Trophoblast cell (in vitro differentiated cells and primary cell): ENCODE measurements around the gene RNF11.

ENCODE experiments used
- DNase-seq, 2 donors: peaks; one replicate each; pipeline ENCODE4 v3.0.0-alpha.2; 2016
- H2AFZ ChIP-seq: 2 replicates; pipeline ENCODE4 v1.6.1; 2013; ENCODE audit warnings: low read length, moderate library complexity, mild to moderate bottlenecking; ENCODE audit not compliant: insufficient read depth, poor library complexity
- H2AK5ac ChIP-seq: 2 replicates; pipeline ENCODE4 v1.6.1; 2013; ENCODE audit warnings: mild to moderate bottlenecking, low read length
- H2BK120ac ChIP-seq: 2 replicates; pipeline ENCODE4 v1.6.1; 2013; ENCODE audit warnings: low read length, mild to moderate bottlenecking, moderate library complexity; ENCODE audit not compliant: insufficient read depth, poor library complexity
- H2BK12ac ChIP-seq: 2 replicates; pipeline ENCODE4 v1.6.1; 2013; ENCODE audit warnings: mild to moderate bottlenecking, low read length, moderate library complexity
- H2BK5ac ChIP-seq: 2 replicates; pipeline ENCODE4 v1.6.1; 2013; ENCODE audit warnings: low read length, low read depth, moderate library complexity, mild to moderate bottlenecking; ENCODE audit not compliant: poor library complexity
- H3K14ac ChIP-seq: 2 replicates; pipeline ENCODE4 v1.6.1; 2013; ENCODE audit warnings: mild to moderate bottlenecking, low read length
- H3K18ac ChIP-seq: 2 replicates; pipeline ENCODE4 v1.6.1; 2013; ENCODE audit warnings: mild to moderate bottlenecking, low read length
- H3K23ac ChIP-seq: 2 replicates; pipeline ENCODE4 v1.6.1; 2013; ENCODE audit warnings: low read length
- H3K27ac ChIP-seq: 2 replicates; pipeline ENCODE4 v1.5.1; 2013; ENCODE audit warnings: low read depth, mild to moderate bottlenecking, inconsistent platforms, low read length, moderate library complexity
- H3K27me3 ChIP-seq: 2 replicates; pipeline ENCODE4 v1.6.1; 2013; ENCODE audit warnings: inconsistent platforms, mild to moderate bottlenecking, low read length, moderate library complexity; ENCODE audit not compliant: insufficient read depth
- H3K36me3 ChIP-seq, 2 experiments: 1 replicate in 1 of 2; 2 replicates in 1 of 2; pipeline ENCODE4 v1.6.1; 2013; ENCODE audit warnings: low read length in 2 of 2, mild to moderate bottlenecking in 2 of 2, moderate library complexity in 1 of 2; ENCODE audit not compliant: insufficient read depth in 2 of 2, control insufficient read depth in 1 of 2
- H3K4ac ChIP-seq: 2 replicates; pipeline ENCODE4 v1.6.1; 2013; ENCODE audit warnings: low read depth, mild to moderate bottlenecking, low read length, moderate library complexity
- H3K4me1 ChIP-seq, 2 experiments: 1 replicate in 1 of 2; 2 replicates in 1 of 2; pipeline ENCODE4 v1.6.1; 2013; ENCODE audit warnings: low read length in 2 of 2, mild to moderate bottlenecking in 2 of 2, moderate library complexity in 1 of 2; ENCODE audit not compliant: insufficient read depth in 2 of 2, control insufficient read depth in 1 of 2
- H3K4me2 ChIP-seq: 2 replicates; pipeline ENCODE4 v1.6.1; 2013; ENCODE audit warnings: inconsistent platforms, mild to moderate bottlenecking, low read length, moderate library complexity
- H3K4me3 ChIP-seq: 2 replicates; pipeline ENCODE4 v1.5.1; 2013; ENCODE audit warnings: mild to moderate bottlenecking, low read depth, low read length, inconsistent platforms
- H3K79me1 ChIP-seq: one replicate; pipeline ENCODE4 v1.6.1; 2013; ENCODE audit warnings: low read length
- H3K79me2 ChIP-seq: 2 replicates; pipeline ENCODE4 v1.6.1; 2013; ENCODE audit warnings: low read length, mild to moderate bottlenecking; ENCODE audit not compliant: control insufficient read depth, insufficient read depth, poor library complexity
- H3K9ac ChIP-seq: 2 replicates; pipeline ENCODE4 v1.6.1; 2013; ENCODE audit warnings: mild to moderate bottlenecking, low read length
- H3K9me3 ChIP-seq: 2 replicates; pipeline ENCODE4 v1.6.1; 2013; ENCODE audit warnings: low read depth, mild to moderate bottlenecking, control low read depth, inconsistent platforms, low read length; ENCODE audit not compliant: insufficient read depth
- H4K12ac ChIP-seq: 2 replicates; pipeline ENCODE4 v1.6.1; 2013; ENCODE audit warnings: low read depth, mild to moderate bottlenecking, low read length, moderate library complexity
- H4K8ac ChIP-seq: 2 replicates; pipeline ENCODE4 v1.6.1; 2013; ENCODE audit warnings: low read depth, mild to moderate bottlenecking, low read length, moderate library complexity
- H4K91ac ChIP-seq: one replicate; pipeline ENCODE4 v1.6.1; 2013; ENCODE audit warnings: low read depth, mild to moderate bottlenecking, low read length, moderate library complexity
- WGBS: extraction: QIAGEN DNeasy Blood & Tissue Kit; methylation state at CpG from one replicate; pipeline ENCODE4 v1.1.7; 2013; ENCODE audit warnings: missing lambda C conversion rate; ENCODE audit not compliant: insufficient read length, insufficient coverage; ENCODE audit errors: extremely low coverage; 5-methylcytosine and 5-hydroxymethylcytosine counted together

RNF11 gene

DNA sequence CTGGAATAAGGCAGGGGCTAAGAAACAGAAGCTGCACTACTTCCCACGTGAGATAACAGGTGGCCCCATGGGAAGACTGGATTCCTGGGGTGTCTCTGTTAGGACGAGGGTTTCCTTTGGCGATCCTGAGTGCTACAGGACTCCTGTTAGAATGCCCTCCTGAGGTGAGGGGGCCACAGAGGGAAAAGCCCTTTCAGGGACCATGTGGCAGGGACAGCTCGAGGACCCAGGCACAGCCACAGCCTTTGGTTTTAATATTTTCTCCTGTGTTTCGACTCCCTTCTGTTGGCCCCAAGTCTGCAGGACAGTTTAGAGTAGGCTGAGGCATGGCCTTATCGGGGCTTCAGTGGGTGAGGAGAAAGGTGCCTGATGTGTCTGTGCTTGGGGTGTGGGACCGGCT is 81.7 kb downstream of the RNF11 start:
- Histone ChIP-seq H2BK5ac (no peak overlapping the region), H4K12ac (no peak overlapping the region), H3K14ac (no peak overlapping the region), H3K23ac (no peak overlapping the region), H3K4me1 (peaks cover 3 to 9% of the 10 kb centered on the region in 2 experiments), H3K36me3 (no peaks in the 10 kb centered on the region), H2AK5ac (no peak overlapping the region), H4K91ac (no peak overlapping the region), H2AFZ (no peak overlapping the region), H3K4me2 (no peak overlapping the region), H3K27ac (no peak overlapping the region), H2BK12ac (no peak overlapping the region), H3K4ac (no peak overlapping the region), H3K9me3 (no peaks in the 10 kb centered on the region), H3K9ac (no peak overlapping the region), H4K8ac (no peak overlapping the region), H3K79me1 (peaks cover 3% of the 10 kb centered on the region), H3K18ac (no peak overlapping the region), H3K27me3 (no peaks in the 10 kb centered on the region), H3K4me3 (no peak overlapping the region), H3K79me2 (no peaks in the 10 kb centered on the region), H2BK120ac (no peak overlapping the region)
- no CpG with 5 or more reads among the region's 7 CpGs for WGBS
- DNase-seq = no peak

DNA sequence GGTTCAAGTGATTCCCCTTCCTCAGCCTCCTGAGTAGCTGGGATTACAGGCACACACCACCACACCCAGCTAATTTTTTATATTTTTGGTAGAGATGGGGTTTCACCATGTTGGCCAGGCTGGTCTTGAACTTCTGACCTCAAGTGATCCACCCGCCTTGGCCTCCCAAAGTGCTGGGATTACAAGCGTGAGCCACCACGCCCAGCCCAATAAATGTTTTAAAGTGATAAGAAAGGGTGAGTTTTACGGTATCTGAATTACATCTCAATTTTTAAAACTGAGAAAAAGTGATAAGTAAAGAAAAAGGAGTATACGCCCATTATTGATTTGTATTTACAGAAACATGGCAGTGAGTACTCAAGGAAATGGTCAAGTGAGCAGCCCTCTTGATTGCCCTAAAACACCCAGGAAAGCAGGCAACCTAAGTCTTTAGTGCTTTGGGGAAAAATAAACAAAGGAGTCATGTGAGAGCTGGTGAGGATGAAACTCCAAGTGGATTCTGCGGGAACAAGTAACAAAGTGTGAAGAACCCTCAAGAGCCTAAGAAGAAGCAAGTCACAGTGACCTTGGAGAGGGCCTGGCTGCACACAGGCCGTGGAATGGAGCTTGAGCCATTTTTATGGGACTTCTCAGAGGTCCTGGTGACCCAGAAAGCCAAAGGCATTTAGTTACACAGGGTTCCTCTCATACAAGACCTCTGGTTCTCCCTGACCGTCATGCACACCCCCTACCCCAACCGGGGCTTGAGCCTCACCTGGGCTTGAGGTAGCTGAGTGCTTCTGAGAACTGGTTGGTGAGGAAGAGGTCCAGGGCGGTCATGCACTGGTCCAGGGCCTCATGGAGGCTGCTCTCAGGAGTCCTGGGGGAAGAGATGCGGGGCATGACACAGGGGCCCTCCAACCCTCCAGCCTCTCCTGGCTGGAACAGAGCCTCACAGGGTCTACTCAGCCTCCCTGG is 85.2 kb downstream of the RNF11 start:
- Histone ChIP-seq H3K9me3 (no peaks in the 10 kb centered on the region), H3K4me1 (no peaks in the 10 kb centered on the region), H3K14ac (no peak overlapping the region), H2BK120ac (no peak overlapping the region), H3K4me3 (no peak overlapping the region), H3K79me1 (no peaks in the 10 kb centered on the region), H3K9ac (no peak overlapping the region), H2AFZ (no peak overlapping the region), H2BK12ac (no peak overlapping the region), H4K91ac (no peak overlapping the region), H3K79me2 (no peaks in the 10 kb centered on the region), H3K18ac (no peak overlapping the region), H3K4ac (no peak overlapping the region), H3K4me2 (no peak overlapping the region), H4K12ac (no peak overlapping the region), H4K8ac (no peak overlapping the region), H3K23ac (no peak overlapping the region), H3K36me3 (no peaks in the 10 kb centered on the region), H3K27ac (no peak overlapping the region), H3K27me3 (no peaks in the 10 kb centered on the region), H2AK5ac (no peak overlapping the region), H2BK5ac (no peak overlapping the region)
- WGBS = no CpG with 5 or more reads among the region's 11 CpGs
- no peak for DNase-seq

DNA sequence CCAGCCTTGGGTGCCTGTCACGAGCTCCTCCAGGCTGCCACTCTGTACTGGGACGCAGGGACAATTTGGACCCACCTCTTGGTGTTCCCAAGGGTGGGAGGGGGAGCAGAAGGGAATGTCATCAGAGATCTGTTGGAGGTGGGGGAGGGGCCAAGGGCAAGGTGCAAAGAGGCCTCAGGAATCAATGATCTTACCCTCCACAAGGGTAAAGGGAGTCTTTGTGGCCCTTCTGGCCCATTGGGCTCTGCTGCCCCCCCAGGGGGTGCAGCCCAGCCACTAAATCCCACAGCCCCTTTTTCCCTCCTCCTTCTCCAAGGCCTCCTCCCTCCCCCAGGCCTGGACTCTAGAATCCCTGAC is 85.8 kb downstream of the RNF11 start:
- no peak overlapping the region for H2AK5ac ChIP-seq

DNA sequence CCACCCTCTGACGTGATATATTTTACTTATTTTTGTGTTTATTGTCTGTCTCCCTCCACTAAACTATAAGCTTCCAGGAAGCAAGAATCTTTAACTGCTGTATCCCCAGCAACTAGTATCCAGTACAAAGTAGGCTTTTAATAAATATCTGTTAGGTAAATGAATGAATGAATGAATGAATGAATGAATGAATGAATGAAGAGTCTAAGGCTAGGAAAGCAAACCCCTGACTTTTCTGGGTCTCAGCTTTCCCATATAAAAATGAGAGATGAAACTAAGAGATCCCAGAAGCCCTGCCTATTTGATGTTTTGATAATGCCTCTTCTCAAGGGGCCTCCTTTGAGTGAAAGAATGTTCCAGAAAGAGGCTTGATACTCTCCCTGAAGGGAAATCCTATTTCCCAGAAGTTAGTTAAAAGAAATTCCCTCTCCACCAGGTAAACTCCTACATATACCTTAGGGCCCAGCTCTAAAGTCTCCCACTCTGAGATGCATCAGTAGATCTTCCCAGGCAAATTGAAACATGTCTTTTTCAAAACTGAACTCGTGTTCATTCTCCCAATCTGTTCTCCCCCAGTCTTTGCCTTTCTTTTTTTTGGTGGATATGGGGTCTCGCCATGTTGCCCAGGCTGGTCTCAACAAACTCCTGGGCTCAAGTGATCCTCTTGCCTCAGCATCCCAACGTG is 86.5 kb downstream of the RNF11 start:
- Histone ChIP-seq H3K4me3 (no peak overlapping the region), H3K23ac (no peak overlapping the region), H2BK120ac (no peak overlapping the region), H3K79me2 (no peaks in the 10 kb centered on the region), H3K4me2 (no peak overlapping the region), H3K4me1 (no peaks in the 10 kb centered on the region), H3K18ac (no peak overlapping the region), H4K12ac (no peak overlapping the region), H4K91ac (no peak overlapping the region), H2BK5ac (no peak overlapping the region), H3K27ac (no peak overlapping the region), H3K9ac (no peak overlapping the region), H3K9me3 (no peaks in the 10 kb centered on the region), H3K27me3 (no peaks in the 10 kb centered on the region), H3K4ac (no peak overlapping the region), H4K8ac (no peak overlapping the region), H2BK12ac (no peak overlapping the region), H2AFZ (no peak overlapping the region), H2AK5ac (no peak overlapping the region), H3K79me1 (no peaks in the 10 kb centered on the region), H3K14ac (no peak overlapping the region), H3K36me3 (no peaks in the 10 kb centered on the region)
- DNase-seq = no peak
- no CpG with 5 or more reads among the region's 4 CpGs for WGBS

More for the DNA sequence above, 85.8 kb downstream of the RNF11 start:
- Histone ChIP-seq H4K8ac (no peak overlapping the region), H3K4me1 (no peaks in the 10 kb centered on the region), H3K27me3 (no peaks in the 10 kb centered on the region), H3K9me3 (no peaks in the 10 kb centered on the region), H3K18ac (no peak overlapping the region), H3K14ac (no peak overlapping the region), H2AFZ (no peak overlapping the region), H3K9ac (no peak overlapping the region), H2BK5ac (no peak overlapping the region), H3K4me2 (no peak overlapping the region), H3K23ac (no peak overlapping the region), H3K79me2 (no peaks in the 10 kb centered on the region), H3K36me3 (no peaks in the 10 kb centered on the region), H2BK120ac (no peak overlapping the region), H3K79me1 (no peaks in the 10 kb centered on the region), H3K4ac (no peak overlapping the region), H3K4me3 (no peak overlapping the region), H4K91ac (no peak overlapping the region), H4K12ac (no peak overlapping the region), H2BK12ac (no peak overlapping the region), H3K27ac (no peak overlapping the region)
- DNase-seq = no peak
- no CpG with 5 or more reads among the region's 2 CpGs for WGBS
